Measurements from ENCODE around the gene CYS1. TPM values are rescaled to one million over a fixed set of nuclear protein-coding genes. Genes with fewer than 3 reads are reported as not detected.
A peak's percentile ranks its signal among the peaks of the same experiment; 100 is the strongest.

Gene CYS1
- total and polyA plus RNA-seq, 2 of the 13 experiments (the other 11 are each of a cell fraction or from before 2014, with no cell fraction given): 0.04 TPM; not detected in 1

- TF ChIP-seq LBX2 (CRISPR knock-in tag; IDR thresholded peaks at IDR 0.05; ENCODE audit: borderline replicate concordance) (no peak), KAT8 (CRISPR knock-in tag; IDR thresholded peaks at IDR 0.05) (peak; percentile 57; the same call in 1 of the 2 replicates), ZNF33B (CRISPR knock-in tag; IDR thresholded peaks at IDR 0.05) (no peak), ZNF546 (CRISPR knock-in tag; conservative IDR thresholded peaks at IDR 0.05) (no peak), ZNF20 (CRISPR knock-in tag; IDR thresholded peaks at IDR 0.05) (no peak), ZBTB49 (CRISPR knock-in tag; IDR thresholded peaks at IDR 0.05; ENCODE audit: borderline replicate concordance) (no peak), ZFY (CRISPR knock-in tag; IDR thresholded peaks at IDR 0.05) (no peak), HNF4A (CRISPR knock-in tag; IDR thresholded peaks at IDR 0.05) (no peak), RXRA (CRISPR knock-in tag; IDR thresholded peaks at IDR 0.05) (no peak), ZNF512B (CRISPR knock-in tag; IDR thresholded peaks at IDR 0.05; ENCODE audit: borderline replicate concordance) (no peak), GRHL1 (CRISPR knock-in tag; conservative IDR thresholded peaks at IDR 0.05) (no peak), ZNF576 (CRISPR knock-in tag; IDR thresholded peaks at IDR 0.05) (no peak), U2AF2 (IDR thresholded peaks at IDR 0.05; ENCODE audit: low read depth, low read length) (no peak), ZNF432 (CRISPR knock-in tag; IDR thresholded peaks at IDR 0.05; ENCODE audit: borderline replicate concordance) (no peak), ZFX (CRISPR knock-in tag; IDR thresholded peaks at IDR 0.05; ENCODE audit: low read depth) (no peak; the same call in 1 of the 2 replicates), ZNF414 (CRISPR knock-in tag; IDR thresholded peaks at IDR 0.05) (no peak), ZNF720 (CRISPR knock-in tag; IDR thresholded peaks at IDR 0.05) (no peak), MXD1 (CRISPR knock-in tag; IDR thresholded peaks at IDR 0.05) (no peak), NBN (conservative IDR thresholded peaks at IDR 0.05) (no peak), ASH2L (IDR thresholded peaks at IDR 0.05; ENCODE audit: insufficient read length, low read depth, low read length) (no peak), MYNN (CRISPR knock-in tag; IDR thresholded peaks at IDR 0.05; ENCODE audit: low read depth) (no peak), MTF1 (CRISPR knock-in tag; IDR thresholded peaks at IDR 0.05) (no peak), SKI (IDR thresholded peaks at IDR 0.05; ENCODE audit: partially characterized antibody) (no peak)
These were observed 49.9 kb downstream of the CYS1 start (continued) for GRCh38 chr2:10030311-10030736.

Measured in HepG2 (cell line).